HL-60/S4 treated with phorbol 12-myristate 13-acetate at 8.2 ng/mL for 4 days and 3 days (cell line): Measurements from ENCODE around the gene ARSI.

Experiments used
- in situ Hi-C: fragments of 300-500 bp; cut with MboI; formaldehyde crosslinking; loops from 2 replicates; pipeline ENCODE4 v1.15.0; 2022; ENCODE audit warnings: low sequenced_read_pairs

The ARSI gene

GRCh38 chr5:150302301-150303069 is at the start of gene ARSI:
Gene ARSI (minus strand): TSS chr5:150302905. CDS start chr5:150302373, 532 bp downstream.
- in situ Hi-C loops, result no loop called here

GRCh38 chr5:150350524-150351344 is 48.0 kb upstream of the ARSI start:
- in situ Hi-C loops, result no loop called here

GRCh38 chr5:150349681-150350275 is 47.1 kb upstream of the ARSI start:
- in situ Hi-C loops, result no loop called here

GRCh38 chr5:150347451-150347850 is 44.7 kb upstream of the ARSI start:
- in situ Hi-C loops, result no loop called here

GRCh38 chr5:150347003-150347402 is 44.3 kb upstream of the ARSI start:
- in situ Hi-C loops, result no loop called here

- in situ Hi-C loops, result no loop called here
These were observed 43.9 kb upstream of the ARSI start for GRCh38 chr5:150346592-150346991.

GRCh38 chr5:150345716-150346115 is 43.0 kb upstream of the ARSI start:
- in situ Hi-C loops, result no loop called here

- in situ Hi-C loops, result no loop called here
These were observed 41.4 kb upstream of the ARSI start for GRCh38 chr5:150343994-150344631.

GRCh38 chr5:150342583-150342982 is 39.9 kb upstream of the ARSI start:
- in situ Hi-C loops, result no loop called here

GRCh38 chr5:150341989-150342388 is 39.3 kb upstream of the ARSI start:
- in situ Hi-C loops, result no loop called here

- in situ Hi-C loops, result no loop called here
These were observed 38.6 kb upstream of the ARSI start for GRCh38 chr5:150341331-150341730.

- in situ Hi-C loops, result no loop called here
These were observed 38.0 kb upstream of the ARSI start for GRCh38 chr5:150340614-150341255.

- in situ Hi-C loops, result no loop called here
These were observed 37.1 kb upstream of the ARSI start for GRCh38 chr5:150339841-150340240.

- in situ Hi-C loops, result no loop called here
These were observed 36.5 kb upstream of the ARSI start for GRCh38 chr5:150339165-150339564.

GRCh38 chr5:150338546-150338945 is 35.8 kb upstream of the ARSI start:
- in situ Hi-C loops, result no loop called here

- in situ Hi-C loops, result no loop called here
These were observed 33.1 kb upstream of the ARSI start for GRCh38 chr5:150335778-150336177.

GRCh38 chr5:150333400-150333799 is 30.7 kb upstream of the ARSI start:
- in situ Hi-C loops, result no loop called here

- in situ Hi-C loops, result no loop called here
These were observed 27.5 kb upstream of the ARSI start for GRCh38 chr5:150329881-150330876.

- in situ Hi-C loops, result no loop called here
These were observed 26.3 kb upstream of the ARSI start for GRCh38 chr5:150329038-150329437.

GRCh38 chr5:150328515-150328914 is 25.8 kb upstream of the ARSI start:
- in situ Hi-C loops, result no loop called here
